Body of pancreas (tissue), 4 donors: ENCODE data around the gene COX14. TPM values are rescaled to one million over a fixed set of nuclear protein-coding genes. Genes with fewer than 3 reads are reported as not detected.

ENCODE experiments used
- ATAC-seq: fragments of 150-250 bp; one replicate; pipeline ENCODE4 v1.9.1; 2016
- DNase-seq, 4 donors: peaks; one replicate each; pipeline ENCODE4 v3.0.0-alpha.2; 2019
- H3K27ac ChIP-seq, 4 donors: fragments of 200-600 bp; sonication (generic); 1 replicate in 3 of 4; 2 replicates in 1 of 4; pipeline versions ENCODE4 v1.5.1 to v1.6.1; 2016 to 2019; ENCODE audit warnings: mild to moderate bottlenecking in 1 of 4, mixed read lengths in 1 of 4, moderate library complexity in 1 of 4
- H3K27me3 ChIP-seq, 2 donors: fragments of 200-600 bp; sonication (generic); one replicate each; pipeline ENCODE4 v1.6.0; 2016; ENCODE audit warnings: mild to moderate bottlenecking in 1 of 2
- H3K36me3 ChIP-seq, 2 donors: fragments of 200-600 bp; sonication (generic); replicated peaks in 1 of 2; 2 replicates each; pipeline ENCODE4 v1.5.1; 2016; ENCODE audit warnings: low read depth in 2 of 2; ENCODE audit not compliant: insufficient read depth in 1 of 2
- H3K4me1 ChIP-seq: fragments of 200-600 bp; sonication (generic); one replicate; pipeline ENCODE4 v1.6.0; 2016
- H3K4me3 ChIP-seq, 2 donors: fragments of 200-600 bp; sonication (generic); 1 replicate in 1 of 2; 2 replicates in 1 of 2; pipeline ENCODE4 v1.5.1; 2016 to 2019
- H3K9me3 ChIP-seq, 3 donors: fragments of 200-600 bp; sonication (generic); 1 replicate in 2 of 3; 2 replicates in 1 of 3; pipeline ENCODE4 v1.5.1; 2016
- CTCF ChIP-seq, 7 experiments: fragments of 450-650 bp in 4 of 7; fragments of 200-600 bp in 3 of 7; sonication (generic) in 3 of 7; IDR thresholded peaks; one replicate each; pipeline ENCODE4 v1.5.1; 2016 to 2019; ENCODE audit warnings: antibody characterized with exemption in 7 of 7
- POLR2A ChIP-seq, 3 donors: fragments of 450-650 bp; IDR thresholded peaks; one replicate each; pipeline ENCODE4 v1.6.1; 2016; ENCODE audit warnings: antibody characterized with exemption in 3 of 3, mild to moderate bottlenecking in 2 of 3
- WGBS, 2 donors: methylation state at CpG; one replicate each; pipeline ENCODE4 v1.1.5; 2017; 5-methylcytosine and 5-hydroxymethylcytosine counted together
- intact Hi-C: fragments of 100-400 bp; cut with DNase I; formaldehyde crosslinking; loops from one replicate; pipeline ENCODE4 v1.15.1; 2023
- total RNA-seq, 2 donors: library from RNA; depleted of rRNA; stranded (reverse); fragments of >200 nt; gene quantifications; one replicate each; pipeline ENCODE4 v1.1.0, GENCODE V29; 2016

Gene COX14
- total RNA-seq, 2 donors from 2014 or later, result 14.5 to 47.8 TPM

DNA sequence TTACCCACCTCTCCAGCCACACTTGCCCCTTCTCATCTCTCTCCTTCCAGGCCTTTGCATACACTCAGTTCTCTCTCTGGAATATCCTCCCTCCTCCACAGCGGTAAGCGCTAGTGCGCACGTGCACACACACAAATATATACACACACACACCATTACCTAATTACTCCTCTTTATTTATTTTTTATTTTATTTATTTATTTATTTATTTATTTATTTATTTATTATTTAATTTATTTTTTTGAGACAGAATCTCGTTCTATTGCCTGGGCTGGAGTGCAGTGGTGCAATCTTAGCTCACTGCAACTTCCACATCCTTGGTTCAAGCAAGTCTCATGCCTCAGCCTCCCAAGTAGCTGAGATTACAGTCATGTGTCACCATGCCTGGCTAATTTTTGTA is 43.0 kb upstream of the COX14 start:
- DNase-seq (no peak), ATAC-seq (no peak)
- H3K9me3 ChIP-seq, result no peaks in the 10 kb centered on the region
- H3K27ac ChIP-seq, result no peak overlapping the region
- intact Hi-C loops, result no loop called here
- H3K27me3 ChIP-seq, result no peaks in the 10 kb centered on the region
- 84 to 91% methylated on average over 5 of the region's 5 CpGs for WGBS, 2 donors
- TF ChIP-seq CTCF (IDR thresholded peaks at IDR 0.05) (no peak), POLR2A (IDR thresholded peaks at IDR 0.05) (no peak)
- no peak overlapping the region for H3K4me3 ChIP-seq
- H3K4me1 ChIP-seq, result no peaks in the 10 kb centered on the region
- no peaks in the 10 kb centered on the region for H3K36me3 ChIP-seq

DNA sequence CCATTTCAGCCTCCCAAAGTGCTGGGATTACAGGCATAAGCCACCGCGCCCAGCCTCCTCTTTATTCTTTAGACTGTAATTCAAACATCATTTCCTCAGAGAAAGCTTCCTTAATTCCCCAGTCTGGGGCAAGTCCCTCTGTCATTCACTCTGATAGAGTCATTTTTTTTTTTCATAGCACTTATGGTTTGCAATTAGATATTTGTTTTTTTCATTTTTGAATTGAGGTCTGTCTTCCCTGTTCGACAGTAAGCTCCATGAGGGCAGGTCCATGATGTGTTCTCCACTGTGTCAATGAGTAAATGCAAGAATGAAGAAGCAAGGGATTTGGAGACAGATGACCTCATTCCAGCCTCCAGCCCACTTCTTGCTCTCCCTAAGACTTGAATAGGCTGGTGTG is 42.5 kb upstream of the COX14 start:
- H3K36me3 ChIP-seq, result no peaks in the 10 kb centered on the region
- H3K4me3 ChIP-seq, result no peak overlapping the region
- ATAC-seq, result no peak
- no peak for TF ChIP-seq POLR2A (IDR thresholded peaks at IDR 0.05)
- no peak for TF ChIP-seq CTCF (IDR thresholded peaks at IDR 0.05)
- H3K9me3 ChIP-seq, result no peaks in the 10 kb centered on the region
- no peaks in the 10 kb centered on the region for H3K27me3 ChIP-seq
- DNase-seq, result no peak
- WGBS, 2 donors, result 98% methylated on average over 3 of the region's 3 CpGs
- H3K27ac ChIP-seq, result no peak overlapping the region
- H3K4me1 ChIP-seq, result no peaks in the 10 kb centered on the region
- intact Hi-C loops, result no loop called here

DNA sequence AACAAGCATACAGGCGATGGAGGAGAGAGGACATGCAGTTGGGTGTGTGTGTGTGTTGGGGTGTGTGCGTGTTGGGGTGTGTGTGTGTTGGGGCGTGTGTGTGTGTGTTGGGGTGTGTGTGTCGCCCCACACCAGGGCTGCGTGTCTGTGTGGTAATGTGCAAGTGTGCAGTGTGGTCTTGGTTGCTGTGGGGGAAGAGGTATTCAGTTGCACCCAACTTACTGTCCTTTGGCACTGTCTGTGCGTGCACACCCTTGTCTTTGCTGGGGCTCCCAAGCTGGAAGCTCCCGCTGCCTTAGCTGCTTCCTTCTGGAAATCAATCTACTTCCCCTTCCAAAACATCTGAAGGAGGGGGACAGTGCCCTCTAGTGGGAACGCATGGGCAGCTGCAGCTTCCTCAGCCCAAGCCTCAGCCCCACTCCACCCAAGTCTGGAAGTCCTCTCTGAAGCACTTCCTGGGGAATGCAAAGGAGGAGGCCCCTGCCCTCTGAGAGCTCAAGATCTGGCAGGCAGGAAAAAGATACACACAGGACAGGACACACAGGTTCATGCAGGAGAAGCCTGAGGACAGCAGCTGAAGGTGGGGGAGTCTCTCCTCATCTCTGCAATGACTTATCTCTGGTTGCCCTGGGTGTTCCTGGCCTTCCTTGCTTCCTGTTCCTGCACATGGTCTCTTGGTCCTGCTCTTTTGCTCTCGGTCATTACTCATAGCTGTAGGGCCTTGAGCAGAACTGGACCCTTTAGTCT is 41.5 kb upstream of the COX14 start:
- DNase-seq (peak; percentile 82 to 83 (median 82)), ATAC-seq (peak; percentile 81)
- Histone ChIP-seq H3K4me3 (no peak overlapping the region), H3K27ac (no peak overlapping the region), H3K9me3 (no peaks in the 10 kb centered on the region), H3K4me1 (peaks cover 4% of the 10 kb centered on the region), H3K36me3 (no peaks in the 10 kb centered on the region), H3K27me3 (no peaks in the 10 kb centered on the region)
- WGBS, 2 donors, result 28 to 29% methylated on average over 8 to 9 of the region's 9 CpGs
- TF ChIP-seq POLR2A (IDR thresholded peaks at IDR 0.05) (no peak), CTCF (IDR thresholded peaks at IDR 0.05) (peak; percentile 84 to 96 (median 91))
- intact Hi-C loops, result no loop called here

- Histone ChIP-seq H3K27me3 (no peaks in the 10 kb centered on the region), H3K9me3 (no peaks in the 10 kb centered on the region), H3K4me1 (peaks cover 6% of the 10 kb centered on the region), H3K4me3 (no peak overlapping the region), H3K36me3 (no peaks in the 10 kb centered on the region), H3K27ac (no peak overlapping the region)
- no peak for TF ChIP-seq POLR2A (IDR thresholded peaks at IDR 0.05)
- no peak for TF ChIP-seq CTCF (IDR thresholded peaks at IDR 0.05)
- DNase-seq (no peak), ATAC-seq (no peak)
- intact Hi-C loops, result no loop called here
- WGBS, 2 donors, result 52 to 54% methylated on average over 10 of the region's 10 CpGs
Observed at GRCh38 chr12:50072198-50072907, 39.7 kb upstream of the COX14 start.
